T-helper 2 cell treated with Interferon-gamma antibody and Interleukin-4, amounts not matched to agents 5 μg/mL and 100 μg/mL, for 36 hours (primary cell): ENCODE data around the gene SRPX2.
"Not testable (repeated sequence)": the region's sequence is repeated elsewhere in the genome, so short reads cannot be mapped to it uniquely, and the experiment has no call there.

Experiments used
- DNase-seq: peaks from one replicate; pipeline ENCODE4 v3.0.0; 2021; ENCODE audit warnings: low spot score
- H3K27ac Mint-ChIP-seq: one replicate; pipeline ENCODE4 v1.8.0; 2021; ENCODE audit warnings: mild to moderate bottlenecking, mixed read lengths
- H3K27me3 Mint-ChIP-seq: one replicate; pipeline ENCODE4 v1.8.0; 2021; ENCODE audit warnings: low read depth, mixed read lengths
- H3K36me3 Mint-ChIP-seq: one replicate; pipeline ENCODE4 v1.8.0; 2021; ENCODE audit warnings: low read depth, mixed read lengths
- H3K4me1 Mint-ChIP-seq: one replicate; pipeline ENCODE4 v1.8.0; 2021; ENCODE audit warnings: low read depth, mixed read lengths
- H3K4me3 Mint-ChIP-seq: one replicate; pipeline ENCODE4 v1.8.0; 2022; ENCODE audit warnings: mild to moderate bottlenecking, moderate library complexity, mixed read lengths
- H3K9me3 Mint-ChIP-seq: one replicate; pipeline ENCODE4 v1.8.0; 2021; ENCODE audit warnings: mixed read lengths

Gene SRPX2

DNA sequence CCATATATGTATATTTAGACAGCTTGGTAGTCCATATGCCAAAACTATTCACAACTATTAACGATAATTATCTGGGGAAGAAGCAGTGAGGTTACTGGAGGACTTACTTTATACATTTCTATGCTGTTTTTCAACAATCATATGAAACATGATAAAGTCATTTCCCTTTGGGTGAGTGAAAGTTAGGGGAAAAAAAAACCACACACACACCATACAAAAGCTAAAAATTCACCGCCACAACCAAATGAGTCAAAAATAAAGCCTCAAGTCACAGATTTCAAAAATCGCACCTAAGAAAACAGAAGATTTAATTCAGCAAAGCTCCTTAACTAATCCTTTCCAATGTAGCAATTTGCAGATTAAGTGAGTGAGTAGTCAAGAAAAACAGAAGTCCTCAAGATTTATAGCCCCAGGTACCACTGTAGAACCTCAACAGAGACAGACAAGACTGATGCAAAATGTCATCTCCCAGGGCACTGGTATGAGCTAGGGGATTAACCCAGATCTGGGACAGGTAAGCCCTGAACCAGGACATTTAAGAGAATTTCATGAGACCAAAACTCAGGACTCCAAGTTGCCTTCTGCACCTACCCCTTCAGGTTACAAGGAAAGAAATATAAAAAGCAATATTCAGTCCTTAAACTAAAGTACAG is 52.8 kb downstream of the SRPX2 start:
- Mint-ChIP-seq H3K36me3 (no peaks in the 10 kb centered on the region), H3K4me3 (no peak overlapping the region), H3K9me3 (no peaks in the 10 kb centered on the region), H3K27me3 (peaks cover 12% of the 10 kb centered on the region), H3K27ac (no peak overlapping the region), H3K4me1 (no peaks in the 10 kb centered on the region)
- no peak for DNase-seq

DNA sequence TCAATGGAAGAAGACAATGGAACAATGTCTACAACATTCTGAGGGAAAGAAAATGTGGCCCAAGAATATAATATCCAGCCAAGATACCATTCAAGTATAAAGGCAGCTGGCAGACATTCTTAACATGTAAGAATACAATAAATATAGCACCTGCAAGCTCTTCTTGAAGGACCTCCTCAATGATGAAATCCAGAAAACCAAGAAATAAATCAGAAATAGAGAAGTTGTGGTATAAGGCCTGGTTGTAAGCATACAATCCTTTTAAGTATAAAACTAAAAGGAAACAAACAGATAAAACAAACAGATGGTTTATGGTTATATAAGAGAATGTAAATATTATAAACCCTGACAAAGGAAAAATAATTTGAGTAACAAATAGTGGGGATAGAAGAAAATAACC is 54.6 kb downstream of the SRPX2 start:
- no peak overlapping the region for H3K4me3 Mint-ChIP-seq
- H3K27ac Mint-ChIP-seq: no peak overlapping the region
- no peaks in the 10 kb centered on the region for H3K36me3 Mint-ChIP-seq
- H3K27me3 Mint-ChIP-seq: peaks cover 13% of the 10 kb centered on the region
- DNase-seq: no peak
- H3K9me3 Mint-ChIP-seq: no peaks in the 10 kb centered on the region
- H3K4me1 Mint-ChIP-seq: no peaks in the 10 kb centered on the region

DNA sequence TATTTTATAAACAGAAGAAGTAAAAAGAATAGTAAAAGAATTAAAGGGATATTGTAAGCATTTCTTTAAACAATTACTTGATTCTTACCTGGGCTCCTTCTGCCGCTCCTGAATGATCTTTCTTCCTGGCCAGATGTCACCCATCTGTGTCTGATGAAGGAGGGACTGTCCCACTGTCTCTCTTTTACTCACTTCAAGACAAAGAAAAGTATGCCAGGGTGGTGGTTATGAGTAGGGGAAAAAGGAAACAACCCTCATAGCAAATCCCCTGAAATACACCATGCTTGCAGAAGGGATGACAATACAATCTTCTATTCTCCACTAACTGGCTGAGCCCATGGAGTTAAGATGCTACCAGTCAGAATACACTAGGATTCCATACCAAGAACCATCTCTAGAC is 56.8 kb downstream of the SRPX2 start:
- Mint-ChIP-seq H3K27ac (no peak overlapping the region), H3K9me3 (no peaks in the 10 kb centered on the region), H3K4me1 (no peaks in the 10 kb centered on the region), H3K4me3 (no peak overlapping the region), H3K36me3 (no peaks in the 10 kb centered on the region), H3K27me3 (peaks cover 15% of the 10 kb centered on the region)
- DNase-seq: no peak

DNA sequence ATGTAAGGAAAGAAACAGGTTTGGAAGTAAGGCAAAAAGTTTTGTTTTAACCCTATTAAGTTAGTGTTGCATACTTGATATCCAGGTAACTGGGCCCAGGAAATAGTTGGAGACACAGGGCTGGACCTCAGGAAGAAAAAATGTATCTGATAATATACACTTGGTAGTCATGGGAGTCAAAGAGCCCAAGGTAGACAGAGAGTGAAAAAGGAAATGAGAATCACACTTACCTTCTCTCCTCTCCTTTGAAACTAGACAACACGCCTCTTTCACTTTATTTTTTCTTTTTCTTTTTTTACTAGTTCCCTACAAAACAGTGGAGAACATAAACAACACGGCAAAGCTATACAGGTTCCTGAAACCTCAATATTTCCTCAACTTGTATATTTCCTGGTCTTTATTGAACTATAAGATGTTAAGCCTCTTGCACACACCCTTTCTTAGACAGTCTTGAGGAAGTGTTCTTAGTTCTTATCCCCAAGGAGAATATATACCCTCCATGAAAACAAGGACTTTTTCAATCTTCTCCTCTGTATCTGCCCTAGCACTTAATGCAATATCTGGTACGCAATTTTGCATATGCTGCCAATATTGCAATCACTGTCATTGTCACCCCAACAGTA is 60.7 kb downstream of the SRPX2 start:
- H3K4me1 Mint-ChIP-seq: no peaks in the 10 kb centered on the region
- H3K4me3 Mint-ChIP-seq: no peak overlapping the region
- peaks cover 11% of the 10 kb centered on the region for H3K27me3 Mint-ChIP-seq
- no peak for DNase-seq
- no peak overlapping the region for H3K27ac Mint-ChIP-seq
- H3K36me3 Mint-ChIP-seq: no peaks in the 10 kb centered on the region
- H3K9me3 Mint-ChIP-seq: no peaks in the 10 kb centered on the region

DNA sequence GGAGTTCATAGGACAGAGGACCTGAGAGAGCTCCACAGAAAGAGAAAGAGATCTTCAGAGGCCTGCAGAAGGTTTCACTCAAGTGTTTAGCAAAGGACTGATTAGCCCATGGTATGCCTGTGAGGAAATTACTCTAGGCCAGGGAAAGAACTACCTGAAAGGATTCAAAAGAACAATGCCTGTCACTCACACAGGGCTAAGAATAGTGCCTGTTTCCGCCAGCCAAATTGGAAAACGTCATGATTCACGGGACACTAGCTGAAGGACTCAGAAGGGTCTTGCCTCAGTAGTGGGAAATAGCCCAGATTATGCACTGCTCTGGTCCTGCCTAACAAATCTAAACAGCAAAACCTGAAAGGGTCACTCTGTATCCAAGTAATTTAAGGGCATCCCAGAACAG is 66.8 kb downstream of the SRPX2 start:
- H3K4me1 Mint-ChIP-seq: no peaks in the 10 kb centered on the region
- DNase-seq: no peak
- H3K9me3 Mint-ChIP-seq: no peaks in the 10 kb centered on the region
- H3K27ac Mint-ChIP-seq: no peak overlapping the region
- no peak overlapping the region for H3K4me3 Mint-ChIP-seq
- H3K27me3 Mint-ChIP-seq: peaks cover 8% of the 10 kb centered on the region
- H3K36me3 Mint-ChIP-seq: no peaks in the 10 kb centered on the region

DNA sequence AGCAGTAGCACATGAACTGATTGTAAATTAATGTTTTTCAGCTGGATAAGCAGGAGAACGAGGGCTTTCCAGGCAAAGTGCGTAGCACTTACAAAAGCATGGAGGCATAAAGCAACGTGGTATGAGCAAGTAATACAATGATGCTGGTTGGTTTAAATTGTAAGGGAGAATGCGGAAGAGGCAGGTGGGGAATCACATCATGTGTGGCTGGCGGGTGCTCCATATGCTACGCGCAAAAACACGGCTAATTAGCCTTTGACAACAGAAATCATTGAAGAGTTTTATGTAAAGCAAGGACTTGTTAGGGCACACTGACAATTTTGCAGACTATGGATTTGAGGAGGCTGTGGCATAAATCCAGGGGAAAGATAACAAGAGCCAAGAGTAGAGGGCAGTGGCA is 73.4 kb downstream of the SRPX2 start:
- Mint-ChIP-seq H3K9me3 (no peaks in the 10 kb centered on the region), H3K4me1 (no peaks in the 10 kb centered on the region), H3K27ac (no peak overlapping the region), H3K4me3 (no peak overlapping the region), H3K27me3 (no peaks in the 10 kb centered on the region), H3K36me3 (no peaks in the 10 kb centered on the region)
- DNase-seq: no peak

DNA sequence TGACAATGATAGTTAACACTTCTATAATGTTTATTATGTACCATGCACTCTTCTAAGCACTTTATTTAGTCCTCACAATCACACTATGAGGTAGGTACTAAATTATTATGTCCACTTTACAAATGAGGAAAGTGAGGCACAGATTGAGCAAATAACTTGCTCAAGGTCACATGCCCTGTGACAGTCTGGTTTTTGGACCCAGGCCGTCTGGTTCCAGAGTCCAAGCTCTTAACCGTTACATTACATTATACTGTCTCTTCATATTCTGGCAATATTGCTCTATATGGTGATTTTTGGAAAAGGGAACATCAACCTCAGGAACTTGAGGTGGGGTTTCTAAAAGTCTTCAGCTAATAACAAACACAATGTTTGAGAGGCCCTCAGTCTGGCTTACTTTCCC is 75.1 kb downstream of the SRPX2 start:
- DNase-seq: no peak
- Mint-ChIP-seq H3K4me3 (no peak overlapping the region), H3K27ac (no peak overlapping the region), H3K9me3 (no peaks in the 10 kb centered on the region), H3K27me3 (no peaks in the 10 kb centered on the region), H3K36me3 (no peaks in the 10 kb centered on the region), H3K4me1 (no peaks in the 10 kb centered on the region)

DNA sequence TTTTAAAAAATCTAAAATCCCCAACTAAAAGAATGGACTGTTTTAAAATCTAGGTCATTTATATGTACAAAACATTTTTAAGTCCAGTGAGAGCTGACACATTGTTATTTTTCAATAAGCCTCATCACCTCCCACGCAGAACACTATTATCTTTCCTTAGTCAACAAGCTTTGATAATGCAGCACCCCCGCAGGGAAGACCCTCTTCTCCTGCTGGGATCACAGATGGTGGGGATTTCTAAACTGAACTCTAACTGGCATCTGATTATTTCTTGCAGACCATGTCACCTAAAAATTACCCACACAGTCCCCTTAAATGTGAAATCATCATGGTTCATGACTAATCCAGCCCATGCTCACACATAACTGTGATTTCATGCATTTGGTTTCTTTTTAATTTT is 76.3 kb downstream of the SRPX2 start:
- Mint-ChIP-seq H3K36me3 (no peaks in the 10 kb centered on the region), H3K27me3 (no peaks in the 10 kb centered on the region), H3K9me3 (no peaks in the 10 kb centered on the region), H3K4me1 (no peaks in the 10 kb centered on the region), H3K4me3 (no peak overlapping the region), H3K27ac (no peak overlapping the region)
- DNase-seq: no peak

DNA sequence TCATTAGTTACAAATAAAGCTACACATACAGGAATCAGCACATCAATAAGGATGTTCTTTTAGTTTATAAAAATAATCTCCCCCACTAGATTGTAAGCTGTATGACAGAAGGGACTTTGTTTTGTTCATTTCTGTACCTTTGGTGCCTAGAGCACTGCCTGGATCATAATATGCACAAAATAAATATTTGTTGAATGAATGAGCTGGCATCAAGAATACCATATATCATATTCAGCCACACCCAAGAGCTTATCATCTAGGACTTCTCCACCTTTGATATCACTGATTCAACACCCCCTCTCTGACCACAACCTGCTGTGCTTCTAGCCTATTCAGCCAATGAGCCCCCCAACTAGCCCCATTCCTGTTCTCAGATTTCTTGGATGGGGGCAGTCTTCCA is 77.3 kb downstream of the SRPX2 start:
- H3K4me3 Mint-ChIP-seq: no peak overlapping the region
- no peaks in the 10 kb centered on the region for H3K36me3 Mint-ChIP-seq
- H3K27ac Mint-ChIP-seq: no peak overlapping the region
- H3K4me1 Mint-ChIP-seq: no peaks in the 10 kb centered on the region
- no peaks in the 10 kb centered on the region for H3K27me3 Mint-ChIP-seq
- DNase-seq: no peak
- no peaks in the 10 kb centered on the region for H3K9me3 Mint-ChIP-seq

DNA sequence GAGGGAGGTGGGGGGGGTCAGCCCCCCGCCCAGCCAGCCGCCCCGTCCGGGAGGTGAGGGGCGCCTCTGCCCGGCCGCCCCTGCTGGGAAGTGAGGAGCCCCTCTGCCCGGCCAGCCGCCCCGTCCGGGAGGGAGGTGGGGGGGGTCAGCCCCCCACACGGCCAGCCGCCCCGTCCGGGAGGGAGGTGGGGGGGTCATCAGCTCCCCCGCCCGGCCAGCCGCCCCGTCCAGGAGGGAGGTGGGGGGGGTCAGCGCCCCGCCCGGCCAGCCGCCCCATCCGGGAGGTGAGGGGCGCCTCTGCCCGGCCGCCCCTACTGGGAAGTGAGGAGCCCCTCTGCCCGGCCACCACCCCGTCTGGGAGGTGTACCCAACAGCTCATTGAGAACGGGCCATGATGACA is 80.0 kb downstream of the SRPX2 start:
- H3K4me3 Mint-ChIP-seq, H3K9me3 Mint-ChIP-seq, H3K27ac Mint-ChIP-seq, H3K27me3 Mint-ChIP-seq, H3K4me1 Mint-ChIP-seq, DNase-seq, H3K36me3 Mint-ChIP-seq: not testable (repeated sequence)
